CD4-positive, alpha-beta T cell treated with Interleukin-17A for 1 hour (primary cell): ENCODE results near the gene MACROD1.
"Not testable (repeated sequence)": the region's sequence is repeated elsewhere in the genome, so short reads cannot be mapped to it uniquely, and the experiment has no call there.

Experiments used
- DNase-seq: peaks from one replicate; pipeline ENCODE4 v3.0.0-alpha.2; 2020

Gene MACROD1

DNA sequence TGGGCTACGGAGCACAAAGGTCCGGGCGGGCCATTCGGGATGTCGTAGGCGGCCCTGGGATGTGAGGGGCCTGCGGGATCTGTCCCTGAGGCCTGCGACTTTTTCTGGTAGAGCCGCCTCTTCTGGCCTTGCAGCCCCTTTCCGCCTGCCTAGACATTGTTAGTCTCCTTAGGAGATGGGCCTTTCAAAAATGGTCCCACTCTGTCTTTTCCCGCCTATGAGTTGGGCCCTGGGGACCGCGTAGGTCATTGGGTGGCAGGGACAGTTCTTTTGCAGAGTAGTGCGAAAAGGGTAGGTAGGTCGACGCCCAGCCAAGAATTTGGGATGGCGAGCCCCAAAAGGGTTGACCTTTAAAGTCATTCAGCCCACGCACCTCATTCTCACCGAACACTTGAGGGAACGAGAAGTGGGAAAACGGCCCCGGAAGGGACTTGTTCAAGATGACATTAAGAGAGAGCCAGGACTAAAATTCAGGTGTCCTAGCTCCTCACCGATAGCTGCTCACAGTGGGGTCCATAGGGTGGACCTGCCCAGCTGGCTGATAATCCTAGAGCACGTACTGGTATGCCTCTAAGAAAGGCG, 178.9 kb downstream of the MACROD1 start:
- DNase-seq, result no peak

DNA sequence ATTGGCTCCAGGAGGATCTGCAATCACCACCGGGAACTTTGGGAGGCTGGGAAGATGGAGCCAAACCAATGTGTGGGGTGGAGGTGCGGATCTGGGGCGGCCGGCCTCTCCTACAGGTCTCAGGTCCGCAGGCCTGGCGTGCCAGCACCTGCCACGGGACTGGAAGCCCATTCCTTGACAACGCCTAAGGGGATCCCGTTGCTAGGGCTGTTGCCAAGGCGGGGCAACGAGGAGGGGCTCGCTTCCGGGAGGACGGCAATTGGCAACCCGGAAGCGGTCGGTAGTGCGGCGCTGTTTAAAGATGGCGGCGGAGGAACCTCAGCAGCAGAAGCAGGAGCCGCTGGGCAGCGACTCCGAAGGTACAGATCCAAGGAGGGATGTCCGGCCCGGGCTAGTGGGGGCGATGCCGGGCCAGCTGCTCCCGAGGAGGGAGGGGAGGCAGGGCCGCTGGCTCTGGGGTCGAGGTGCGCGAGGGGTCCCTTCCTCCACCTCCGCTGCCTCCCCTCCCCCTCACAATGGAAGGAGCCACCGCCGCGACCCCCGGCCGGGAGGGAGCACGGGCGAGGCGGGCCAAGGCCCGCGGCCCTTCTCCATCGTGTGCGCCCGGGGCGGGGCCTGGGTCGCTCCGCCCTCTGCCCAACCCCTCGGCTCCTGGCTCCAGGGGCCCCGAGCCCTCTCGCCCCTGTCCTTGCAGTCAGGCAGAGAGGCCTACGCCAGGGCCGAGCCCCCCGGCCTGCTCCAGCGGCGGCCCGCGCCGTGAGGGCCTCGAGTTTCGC, 179.6 kb downstream of the MACROD1 start, which contains the start of gene OTUB1:
OTUB1 (plus strand) TSS at position 283 of the 776 bp plus-strand sequence; CDS start at position 302, 19 bp downstream.
- DNase-seq, result peak; percentile 88

DNA sequence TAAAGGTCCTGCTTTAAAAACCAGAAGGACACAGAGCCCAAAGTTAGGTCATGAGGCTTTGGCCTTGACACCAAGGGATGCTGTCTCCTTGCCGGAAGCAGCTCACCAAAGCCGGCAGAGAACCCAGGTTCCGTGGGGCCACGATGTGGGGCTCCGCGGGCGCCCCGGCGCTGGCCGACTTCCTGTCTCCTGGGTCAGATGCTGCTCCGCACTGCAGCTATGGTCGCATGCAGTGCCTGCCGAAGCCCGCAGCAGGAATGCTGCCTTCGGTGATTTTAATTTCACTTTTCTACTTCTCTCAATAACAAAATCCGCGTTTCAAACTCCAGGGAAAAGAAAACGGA, 180.1 kb downstream of the MACROD1 start:
- peak; percentile 77 for DNase-seq

DNA sequence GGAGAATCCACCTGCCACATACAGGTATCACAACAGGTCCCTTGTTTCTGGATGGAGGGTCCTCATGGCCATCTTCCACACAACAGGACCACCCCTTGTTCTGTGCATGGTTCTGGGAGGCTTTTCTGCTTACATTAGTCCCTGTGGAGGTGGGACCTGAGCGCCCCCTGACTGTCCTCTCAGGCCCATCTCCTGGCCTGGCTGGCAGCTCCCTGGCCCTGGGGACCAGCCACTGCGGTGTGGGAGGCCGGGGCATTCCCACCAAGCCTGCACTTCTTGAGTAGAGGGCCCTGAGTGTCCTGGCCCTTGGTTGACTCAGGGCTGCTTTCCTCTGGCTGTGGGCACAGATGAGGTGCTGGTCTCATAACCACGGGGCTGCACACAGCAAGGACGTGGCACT, 186.5 kb downstream of the MACROD1 start:
- DNase-seq, result no peak

DNA sequence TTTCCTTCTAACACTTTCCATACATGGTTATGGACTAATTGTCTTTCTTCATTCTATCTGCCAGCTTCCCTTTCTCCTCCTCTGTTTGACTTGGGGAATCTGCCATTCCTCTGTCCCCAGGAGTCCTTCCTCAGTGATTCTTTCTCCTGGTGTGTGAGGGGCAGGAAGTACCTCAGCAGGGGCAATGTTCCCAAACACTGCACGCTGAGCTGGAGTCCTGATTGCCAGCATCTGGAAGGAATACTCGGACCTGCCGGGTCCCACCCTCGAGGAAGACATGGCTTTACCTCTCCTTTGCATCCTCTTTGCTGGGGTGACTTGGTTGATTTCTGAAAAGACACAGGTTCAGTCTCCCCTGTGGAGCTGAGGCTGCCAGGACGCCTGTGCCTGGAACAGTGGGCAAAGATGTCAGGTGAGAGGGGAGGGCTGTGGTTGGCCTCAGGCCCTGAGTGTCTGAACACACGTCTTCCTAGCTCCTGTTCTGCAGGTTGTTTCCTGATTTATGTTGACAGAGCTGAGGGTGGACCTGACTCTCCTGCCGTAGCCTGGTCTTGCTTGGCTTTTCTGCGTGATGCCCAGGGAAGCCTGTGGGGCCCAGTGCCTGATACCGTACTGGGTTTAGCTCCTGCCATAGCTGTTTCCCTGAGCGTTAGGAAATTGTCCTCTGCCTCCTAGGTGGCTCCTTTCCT, 187.2 kb downstream of the MACROD1 start:
- no peak for DNase-seq

DNA sequence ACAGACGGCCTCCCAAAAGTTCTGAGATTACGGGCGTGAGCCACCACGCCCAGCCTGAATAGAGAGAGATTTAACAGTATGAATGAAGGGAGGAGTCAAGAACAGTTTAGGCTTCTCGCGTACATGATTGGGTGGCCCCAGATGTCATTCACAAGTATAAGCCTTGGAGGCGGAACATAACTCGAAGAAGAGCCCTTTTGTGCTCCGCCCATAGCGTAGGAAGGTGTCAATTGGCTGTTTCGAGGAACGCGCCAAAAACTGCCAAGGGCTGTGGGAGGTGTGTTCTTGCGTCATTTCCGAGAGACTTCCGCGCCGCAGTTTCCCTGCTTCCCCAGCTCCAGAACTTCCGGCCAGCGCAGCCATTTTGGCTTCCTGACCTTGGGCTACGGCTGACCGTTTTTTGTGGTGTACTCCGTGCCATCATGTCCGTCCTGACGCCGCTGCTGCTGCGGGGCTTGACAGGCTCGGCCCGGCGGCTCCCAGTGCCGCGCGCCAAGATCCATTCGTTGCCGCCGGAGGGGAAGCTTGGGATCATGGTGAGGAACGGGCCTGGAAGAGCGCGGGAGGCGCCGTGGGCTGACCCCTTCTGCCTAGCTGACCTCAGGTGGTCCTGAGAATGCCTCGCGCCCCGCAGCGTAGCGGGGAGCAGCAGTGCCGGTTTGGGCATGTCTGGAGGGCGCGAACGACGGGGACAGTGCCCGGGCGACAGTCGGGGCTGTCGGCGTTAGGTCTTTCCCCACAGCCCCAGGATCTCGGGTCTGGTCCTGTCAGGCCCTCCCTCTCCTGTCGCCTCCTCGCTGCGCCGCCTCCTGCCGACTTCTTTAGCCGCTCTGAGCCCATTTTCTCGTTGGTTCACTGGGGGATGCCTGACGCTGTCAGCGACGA, 191.4 kb downstream of the MACROD1 start, which contains the start of gene COX8A:
COX8A (plus strand) TSS at position 362 of the 885 bp plus-strand sequence; CDS start at position 423, 61 bp downstream.
- DNase-seq, result peak; percentile 99

DNA sequence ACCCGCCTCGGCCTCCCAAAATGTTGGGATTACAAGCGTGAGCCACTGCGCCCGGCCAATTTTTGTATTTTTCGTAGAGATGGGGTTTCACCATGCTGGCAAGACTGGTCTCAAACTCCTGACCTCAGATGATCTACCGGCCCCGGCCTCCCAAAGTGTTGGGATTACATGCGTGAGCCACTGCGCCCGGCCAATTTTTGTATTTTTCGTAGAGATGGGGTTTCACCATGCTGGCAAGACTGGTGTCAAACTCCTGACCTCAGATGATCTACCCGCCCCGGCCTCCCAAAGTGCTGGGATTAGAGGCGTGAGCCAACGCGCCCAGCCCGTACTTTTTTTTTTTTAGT, 192.0 kb downstream of the MACROD1 start:
- DNase-seq, result not testable (repeated sequence)

DNA sequence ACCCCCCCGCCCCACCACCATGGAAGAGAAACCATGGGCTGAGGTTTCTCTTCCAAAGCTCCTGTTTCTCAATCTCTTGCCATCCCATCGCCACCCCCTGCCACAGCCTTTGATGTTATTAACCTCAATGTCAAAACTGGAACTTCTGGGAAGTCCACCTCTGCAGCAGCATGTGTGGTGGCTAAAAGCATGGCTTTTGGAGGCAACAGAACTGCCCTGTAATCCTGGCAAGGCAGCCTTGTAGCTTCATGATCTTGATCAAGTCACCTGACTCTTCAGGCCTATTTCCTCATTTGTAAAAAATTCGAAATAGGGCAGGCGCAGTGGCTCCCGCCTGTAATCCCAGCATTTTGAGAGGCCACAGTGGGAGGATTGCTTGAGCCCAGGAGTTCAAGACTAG, 195.0 kb downstream of the MACROD1 start:
- no peak for DNase-seq

DNA sequence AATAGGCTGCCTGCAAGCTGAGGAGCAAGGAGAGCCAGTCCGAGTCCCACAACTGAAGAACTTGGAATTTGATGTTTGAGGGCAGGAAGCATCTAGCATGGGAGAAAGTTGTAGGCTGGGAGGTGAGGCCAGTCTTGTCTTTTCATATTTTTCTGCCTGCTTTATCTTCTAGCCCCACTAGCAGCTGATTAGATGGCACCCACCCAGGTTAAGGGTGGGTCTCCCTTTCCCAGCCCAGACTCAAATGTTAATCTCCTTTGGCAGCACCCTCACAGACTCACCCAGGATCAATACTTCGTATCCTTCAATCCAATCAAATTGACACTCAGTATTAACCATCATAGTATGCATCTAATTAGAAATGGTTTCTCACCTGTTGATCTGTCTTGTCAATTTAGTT, 196.5 kb downstream of the MACROD1 start:
- DNase-seq, result no peak

DNA sequence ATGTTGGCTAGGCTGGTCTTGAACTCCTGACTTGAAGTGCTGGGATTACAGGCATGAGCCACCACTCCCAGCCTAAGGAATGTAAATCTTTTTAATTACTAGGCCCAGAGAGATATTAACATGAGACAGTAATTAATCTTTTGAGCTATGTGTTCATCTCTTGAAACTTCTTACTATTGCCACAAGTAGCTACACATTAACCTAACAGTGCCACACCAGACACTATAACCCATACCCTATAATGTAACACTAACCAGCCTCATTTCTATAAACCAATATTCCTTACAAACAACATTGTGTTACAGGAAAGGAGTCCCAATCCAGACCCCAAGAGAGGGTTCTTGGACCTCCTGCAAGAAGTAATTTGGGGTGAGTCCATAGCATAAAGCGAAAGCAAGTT, 199.5 kb downstream of the MACROD1 start:
- DNase-seq, result no peak

DNA sequence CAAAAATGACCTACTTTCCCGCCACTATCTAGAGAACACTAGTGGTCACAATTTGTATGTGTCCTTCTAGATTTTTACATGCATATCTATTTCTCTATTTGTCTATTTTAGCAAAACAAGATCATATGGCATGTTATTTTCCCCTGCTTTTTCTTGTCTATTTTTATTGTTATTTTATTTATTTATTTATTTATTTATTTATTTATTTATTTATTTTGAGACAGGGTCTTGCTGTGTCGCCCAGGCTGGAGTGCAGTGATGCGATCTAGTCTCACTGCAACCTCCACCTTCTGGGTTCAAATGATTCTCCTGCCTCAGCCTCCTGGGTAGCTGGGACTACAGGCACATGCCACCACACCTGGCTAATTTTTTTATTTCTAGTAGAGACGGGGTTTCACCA, 202.0 kb downstream of the MACROD1 start:
- not testable (repeated sequence) for DNase-seq

DNA sequence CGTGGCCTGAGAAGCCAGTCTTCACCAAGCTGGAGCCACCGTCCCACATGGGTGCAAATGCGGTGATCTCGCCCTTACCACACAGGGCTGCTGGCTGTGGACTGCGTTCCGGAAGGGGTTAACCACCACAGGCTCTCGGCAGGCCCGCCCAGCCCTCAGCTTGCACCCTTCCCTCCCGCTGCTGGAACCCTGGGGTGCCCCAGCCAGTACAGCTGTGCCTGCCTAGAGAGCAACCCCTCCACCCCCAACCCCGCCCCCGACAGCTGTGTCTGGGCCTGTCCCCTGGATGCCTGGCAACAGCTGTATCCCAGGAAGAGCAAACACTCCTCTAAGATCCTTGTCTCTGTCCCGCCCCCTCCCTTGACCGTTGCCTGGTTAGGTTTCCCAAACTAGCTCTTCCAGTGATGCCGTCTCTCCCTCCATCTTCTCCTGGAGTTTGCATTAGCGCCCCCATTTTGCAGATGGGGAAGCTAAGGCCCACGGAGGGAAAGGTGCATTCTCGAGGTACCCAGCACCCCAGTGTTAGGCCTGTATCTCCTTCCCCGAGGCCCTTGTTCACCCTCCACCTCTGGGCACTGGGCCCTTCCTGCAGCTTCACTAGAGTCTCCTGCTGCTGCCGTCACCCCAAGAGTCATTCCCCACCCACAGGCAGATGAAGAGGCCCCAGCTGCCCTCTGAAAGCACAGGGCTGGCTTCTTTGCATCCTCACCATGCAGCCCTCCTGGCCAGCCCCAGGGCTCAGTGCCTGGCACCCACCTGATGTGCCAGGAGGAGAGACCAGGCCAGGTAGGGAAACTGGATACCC, 204.1 kb downstream of the MACROD1 start:
- peak; percentile 49 for DNase-seq

DNA sequence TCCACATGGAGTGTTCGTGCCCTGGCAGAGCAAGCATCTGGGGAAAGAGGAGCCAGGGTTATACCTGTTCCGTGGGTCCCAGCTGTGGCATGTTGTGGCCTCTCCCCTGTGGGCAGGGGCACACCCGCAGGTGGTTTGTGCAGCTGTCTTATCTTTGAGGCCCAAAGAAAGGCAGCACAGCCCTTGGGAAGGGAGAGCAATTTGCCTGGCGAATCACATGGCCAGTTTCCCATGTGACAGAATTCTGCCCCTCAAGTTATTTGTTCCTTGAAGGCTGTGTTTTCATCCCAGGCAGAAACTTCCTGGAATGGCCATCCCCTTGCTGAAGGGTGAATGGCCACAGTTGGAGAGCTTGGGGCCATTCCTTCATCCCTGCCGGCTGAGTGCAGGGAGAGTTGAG, 207.9 kb downstream of the MACROD1 start:
- DNase-seq, result no peak

DNA sequence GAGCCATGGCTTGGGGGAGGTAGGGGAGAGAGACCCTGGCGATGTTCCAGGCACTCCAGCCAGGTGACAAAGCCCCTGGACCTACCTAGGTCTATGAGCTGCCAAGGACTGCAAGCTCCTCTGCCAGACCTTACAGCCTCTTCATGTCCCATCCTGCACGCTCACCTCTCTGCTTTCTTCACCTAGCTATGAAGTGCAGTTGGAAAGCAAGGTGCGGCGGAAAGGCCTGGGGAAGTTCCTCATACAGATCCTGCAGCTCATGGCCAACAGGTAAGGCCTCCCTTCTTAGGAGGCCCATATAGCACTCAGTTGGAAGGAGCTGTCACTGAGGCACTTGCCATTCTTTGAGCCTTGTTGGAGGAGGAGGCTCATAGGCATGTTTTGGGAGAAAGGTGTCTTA, 213.3 kb downstream of the MACROD1 start:
- DNase-seq, result no peak

DNA sequence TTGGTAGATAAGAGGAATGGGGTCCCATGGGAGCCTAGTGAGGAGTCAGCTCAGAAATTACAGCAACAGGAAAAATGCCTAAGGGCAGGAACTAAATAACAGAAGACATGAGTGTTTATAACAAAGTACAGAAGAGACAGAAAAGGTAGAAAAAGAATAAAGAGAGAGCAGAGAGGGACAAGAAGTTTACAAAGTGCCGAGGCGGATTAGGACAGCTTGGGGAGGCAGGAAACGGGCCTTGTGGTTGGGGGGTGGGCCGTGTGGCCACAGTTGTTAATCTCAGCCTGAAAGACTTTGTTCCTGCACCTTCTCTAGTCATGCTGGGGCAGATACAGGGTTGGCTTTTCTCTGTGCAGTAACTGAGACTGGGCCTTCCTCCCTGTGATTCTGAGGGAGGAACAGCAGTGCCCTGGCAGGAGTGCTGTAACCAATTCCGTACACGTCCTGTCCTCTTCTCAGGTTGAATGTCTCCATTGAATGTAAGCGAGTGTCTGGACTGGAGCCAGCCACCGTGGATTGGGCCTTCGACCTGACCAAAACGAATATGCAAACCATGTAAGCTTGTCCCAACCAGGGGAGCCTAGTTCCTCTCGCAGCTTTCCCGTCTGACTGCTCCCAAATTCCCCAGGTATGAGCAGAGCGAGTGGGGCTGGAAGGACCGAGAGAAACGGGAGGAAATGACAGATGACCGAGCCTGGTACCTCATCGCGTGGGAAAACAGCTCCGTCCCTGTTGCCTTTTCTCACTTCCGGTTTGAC, 214.0 kb downstream of the MACROD1 start:
- peak; percentile 44 for DNase-seq
